Activated CD4-positive, CD25-positive, alpha-beta regulatory T cell (primary cell): ENCODE data around the gene PPP3CA.
"Not testable (repeated sequence)": the region's sequence is repeated elsewhere in the genome, so short reads cannot be mapped to it uniquely, and the experiment has no call there.

Experiments
- DNase-seq, 4 experiments: peaks; one replicate each; lab custom pipeline; 2025; lab: John Stamatoyannopoulos, UW

The PPP3CA gene

GRCh38 chr4:101008503-101008902 lies 338.8 kb downstream of the PPP3CA start:
- no peak for DNase-seq

GRCh38 chr4:101005659-101006058 lies 341.7 kb downstream of the PPP3CA start:
- DNase-seq: no peak

GRCh38 chr4:101000496-101000895 lies 346.8 kb downstream of the PPP3CA start:
- no peak for DNase-seq

- no peak for DNase-seq
Measured at GRCh38 chr4:100995671-100996070, 351.7 kb downstream of the PPP3CA start.

- not testable (repeated sequence) for DNase-seq
Measured at GRCh38 chr4:100995002-100995401, 352.3 kb downstream of the PPP3CA start.

GRCh38 chr4:100991332-100992069 lies 355.8 kb downstream of the PPP3CA start:
- DNase-seq: not testable (repeated sequence)

- DNase-seq: no peak
Measured at GRCh38 chr4:100989401-100989800, 357.9 kb downstream of the PPP3CA start.

GRCh38 chr4:100988876-100989275 lies 358.4 kb downstream of the PPP3CA start:
- no peak for DNase-seq

- no peak for DNase-seq
Measured at GRCh38 chr4:100986360-100986868, 360.9 kb downstream of the PPP3CA start.

- no peak for DNase-seq
Measured at GRCh38 chr4:100985576-100985975, 361.8 kb downstream of the PPP3CA start.

- no peak for DNase-seq
Measured at GRCh38 chr4:100984901-100985300, 362.4 kb downstream of the PPP3CA start.

- DNase-seq: no peak
Measured at GRCh38 chr4:100983426-100983825, 363.9 kb downstream of the PPP3CA start.

- DNase-seq: no peak
Measured at GRCh38 chr4:100982345-100982744, 365.0 kb downstream of the PPP3CA start.

GRCh38 chr4:100981447-100982204 lies 365.7 kb downstream of the PPP3CA start:
- DNase-seq: no peak

GRCh38 chr4:100979736-100980135 lies 367.6 kb downstream of the PPP3CA start:
- DNase-seq: no peak

- no peak for DNase-seq
Measured at GRCh38 chr4:100977746-100978397, 369.5 kb downstream of the PPP3CA start.

- DNase-seq: no peak
Measured at GRCh38 chr4:100977274-100977673, 370.1 kb downstream of the PPP3CA start.
